C4-2B (cell line): ENCODE data around the gene UCP3.
"Not testable (repeated sequence)": the region's sequence is repeated elsewhere in the genome, so short reads cannot be mapped to it uniquely, and the experiment has no call there.

Source experiments
- H3K27ac ChIP-seq: fragments of 450-650 bp; 2 replicates; pipeline ENCODE4 v1.5.1; 2017
- ZFX ChIP-seq: fragments of 450-650 bp; IDR thresholded peaks from 2 replicates; pipeline ENCODE4 v1.6.1; 2017
- TF ChIP-seq, protein P1 (sequence below): fragments of 450-650 bp; conservative IDR thresholded peaks from 2 replicates; pipeline ENCODE4 v1.5.1; 2017; ENCODE audit warnings: mild to moderate bottlenecking

Gene UCP3

DNA sequence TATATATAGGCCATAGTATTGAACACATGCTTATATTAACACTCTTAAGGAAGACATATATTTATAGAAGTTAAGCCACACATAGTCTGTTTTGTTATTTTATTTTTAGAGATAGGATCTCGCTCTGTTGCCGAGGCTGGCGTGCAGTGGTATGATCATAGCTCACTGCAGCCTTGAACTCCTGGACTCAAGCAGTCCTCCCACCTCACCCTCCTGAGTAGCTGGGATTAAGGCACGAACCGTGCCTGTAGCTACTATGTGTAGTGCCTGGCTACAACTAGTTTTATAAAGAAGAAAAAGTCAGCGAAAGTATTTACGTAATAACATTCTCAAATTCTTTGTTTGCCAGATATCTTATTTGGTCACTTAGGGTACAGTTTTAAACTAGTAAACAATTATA lies 20.7 kb downstream of the UCP3 start:
- TF ChIP-seq, protein P1, sequence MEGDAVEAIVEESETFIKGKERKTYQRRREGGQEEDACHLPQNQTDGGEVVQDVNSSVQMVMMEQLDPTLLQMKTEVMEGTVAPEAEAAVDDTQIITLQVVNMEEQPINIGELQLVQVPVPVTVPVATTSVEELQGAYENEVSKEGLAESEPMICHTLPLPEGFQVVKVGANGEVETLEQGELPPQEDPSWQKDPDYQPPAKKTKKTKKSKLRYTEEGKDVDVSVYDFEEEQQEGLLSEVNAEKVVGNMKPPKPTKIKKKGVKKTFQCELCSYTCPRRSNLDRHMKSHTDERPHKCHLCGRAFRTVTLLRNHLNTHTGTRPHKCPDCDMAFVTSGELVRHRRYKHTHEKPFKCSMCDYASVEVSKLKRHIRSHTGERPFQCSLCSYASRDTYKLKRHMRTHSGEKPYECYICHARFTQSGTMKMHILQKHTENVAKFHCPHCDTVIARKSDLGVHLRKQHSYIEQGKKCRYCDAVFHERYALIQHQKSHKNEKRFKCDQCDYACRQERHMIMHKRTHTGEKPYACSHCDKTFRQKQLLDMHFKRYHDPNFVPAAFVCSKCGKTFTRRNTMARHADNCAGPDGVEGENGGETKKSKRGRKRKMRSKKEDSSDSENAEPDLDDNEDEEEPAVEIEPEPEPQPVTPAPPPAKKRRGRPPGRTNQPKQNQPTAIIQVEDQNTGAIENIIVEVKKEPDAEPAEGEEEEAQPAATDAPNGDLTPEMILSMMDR = no peak
- TF ChIP-seq ZFX = no peak
- no peak overlapping the region for H3K27ac ChIP-seq

DNA sequence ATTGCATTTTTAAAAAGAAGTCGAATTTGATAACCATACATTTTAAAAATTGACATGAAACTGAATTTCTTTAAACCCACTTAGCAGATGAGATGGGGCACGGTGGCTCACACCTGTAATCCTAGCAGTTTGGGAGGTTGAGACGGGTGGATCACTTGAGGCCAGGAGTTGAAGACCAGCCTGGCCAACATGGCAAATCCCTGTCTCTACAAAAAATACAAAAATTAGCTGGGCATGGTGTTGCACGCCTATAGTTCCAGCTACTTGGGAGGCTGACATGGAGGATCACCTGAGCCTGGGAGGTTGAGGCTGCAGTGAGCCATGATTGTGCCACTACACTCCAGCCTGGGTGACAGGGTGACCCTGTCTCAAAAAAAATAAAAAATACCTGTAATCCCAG lies 23.2 kb downstream of the UCP3 start:
- H3K27ac ChIP-seq = not testable (repeated sequence)

DNA sequence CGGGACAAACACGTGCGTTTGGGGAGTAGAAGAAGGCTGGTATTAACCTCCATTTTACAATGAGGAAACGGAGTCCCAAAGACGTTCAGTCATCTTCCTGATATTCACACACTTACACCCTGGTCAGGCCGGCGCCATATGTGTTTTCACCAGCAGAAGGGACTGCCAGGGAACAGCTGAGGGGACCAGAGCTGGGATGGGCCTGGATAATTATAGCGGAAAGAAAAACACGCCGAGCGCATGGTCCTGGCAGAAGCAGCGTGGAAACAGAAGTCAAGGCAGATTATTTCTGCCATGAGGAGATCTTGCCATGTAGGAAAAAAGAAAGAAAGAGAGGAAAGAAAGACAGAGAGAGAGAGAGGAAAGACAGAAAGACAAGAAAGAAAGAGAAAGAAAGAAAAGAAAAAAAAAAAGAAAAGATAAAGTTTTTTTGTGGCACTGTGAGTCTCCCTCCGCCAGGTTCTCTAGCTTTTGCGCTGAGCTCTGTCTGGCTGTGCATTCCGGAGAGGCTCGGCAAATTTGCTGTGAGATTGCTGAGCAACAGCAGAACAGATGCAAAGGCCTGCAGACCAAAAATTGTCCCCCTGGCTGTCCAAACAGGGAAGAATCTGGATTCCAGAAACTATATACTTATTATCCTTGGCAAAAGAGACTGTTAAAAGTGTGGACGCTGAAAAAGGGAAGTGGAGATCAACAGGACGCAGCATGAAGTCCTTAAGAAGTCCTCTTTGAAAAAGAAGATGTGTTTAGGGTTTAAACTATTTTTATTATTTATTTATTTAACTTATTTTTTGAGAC lies 24.9 kb downstream of the UCP3 start:
- H3K27ac ChIP-seq = no peak overlapping the region
- TF ChIP-seq ZFX = no peak
- TF ChIP-seq, protein P1 = no peak

DNA sequence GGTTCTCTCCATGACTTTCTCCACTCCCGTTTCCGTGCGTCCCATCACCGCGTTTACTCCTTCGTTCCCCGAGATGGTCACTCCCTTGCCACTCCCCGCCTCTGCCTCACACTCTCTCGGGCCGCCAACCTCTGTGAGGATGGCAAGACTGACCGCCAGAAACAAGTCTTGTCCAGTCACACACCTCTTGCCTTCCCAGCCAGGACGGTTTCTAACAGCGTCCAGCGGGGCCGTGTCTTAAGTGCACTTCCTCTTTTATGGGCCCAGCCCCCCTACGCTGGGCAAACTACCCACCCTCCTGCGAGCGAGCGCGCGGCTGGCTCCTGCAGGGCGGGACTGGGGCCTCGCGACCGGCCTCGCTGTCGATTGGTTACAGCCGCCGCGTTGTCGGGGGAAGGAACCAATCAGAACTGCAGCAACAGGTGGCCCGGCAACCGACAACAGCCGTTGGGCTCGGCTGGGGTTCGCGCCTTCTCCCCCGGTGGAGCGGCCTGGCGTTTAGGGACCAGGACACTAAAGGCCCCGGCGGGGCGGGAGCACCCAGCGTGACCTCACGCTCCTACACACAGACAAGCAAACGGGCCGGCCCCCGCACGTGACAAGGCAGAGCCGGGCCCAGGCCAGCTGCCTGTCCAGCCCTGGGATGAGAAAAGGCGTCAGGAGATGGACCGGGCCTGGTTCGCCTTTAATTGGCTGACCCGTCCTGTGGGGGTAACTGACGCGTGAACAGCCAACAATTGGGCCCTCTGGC lies 25.7 kb downstream of the UCP3 start:
- TF ChIP-seq, protein P1 = no peak
- no peak for TF ChIP-seq ZFX
- H3K27ac ChIP-seq = no peak overlapping the region

DNA sequence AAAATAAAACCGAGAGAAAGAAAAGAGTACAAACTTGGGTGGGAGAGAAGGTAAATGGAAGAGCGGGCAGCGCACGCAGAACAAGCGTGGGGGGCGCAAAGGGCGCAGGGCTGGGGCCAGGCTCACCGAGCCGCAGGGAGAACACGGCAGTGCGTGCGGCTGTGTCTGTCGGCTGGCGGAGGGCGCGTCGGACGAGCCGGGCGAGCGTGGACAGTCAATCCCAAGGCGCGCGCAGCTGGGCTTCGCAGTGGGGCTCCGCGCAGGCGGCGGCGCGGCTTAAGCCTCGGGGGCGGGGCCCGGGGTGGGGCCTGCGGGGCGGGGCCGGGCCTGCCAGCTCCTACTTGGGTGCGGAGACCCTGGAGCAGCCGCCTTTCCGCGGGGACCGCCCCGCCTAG lies 26.3 kb downstream of the UCP3 start, which contains the start of gene UCP2:
UCP2 (minus strand) TSS at position 249 of the 395 bp plus-strand sequence. CDS start 4,465 bp downstream, outside the sequence.
- TF ChIP-seq, protein P1 = no peak
- no peak for TF ChIP-seq ZFX
- H3K27ac ChIP-seq = no peak within 1 kb of the TSS

DNA sequence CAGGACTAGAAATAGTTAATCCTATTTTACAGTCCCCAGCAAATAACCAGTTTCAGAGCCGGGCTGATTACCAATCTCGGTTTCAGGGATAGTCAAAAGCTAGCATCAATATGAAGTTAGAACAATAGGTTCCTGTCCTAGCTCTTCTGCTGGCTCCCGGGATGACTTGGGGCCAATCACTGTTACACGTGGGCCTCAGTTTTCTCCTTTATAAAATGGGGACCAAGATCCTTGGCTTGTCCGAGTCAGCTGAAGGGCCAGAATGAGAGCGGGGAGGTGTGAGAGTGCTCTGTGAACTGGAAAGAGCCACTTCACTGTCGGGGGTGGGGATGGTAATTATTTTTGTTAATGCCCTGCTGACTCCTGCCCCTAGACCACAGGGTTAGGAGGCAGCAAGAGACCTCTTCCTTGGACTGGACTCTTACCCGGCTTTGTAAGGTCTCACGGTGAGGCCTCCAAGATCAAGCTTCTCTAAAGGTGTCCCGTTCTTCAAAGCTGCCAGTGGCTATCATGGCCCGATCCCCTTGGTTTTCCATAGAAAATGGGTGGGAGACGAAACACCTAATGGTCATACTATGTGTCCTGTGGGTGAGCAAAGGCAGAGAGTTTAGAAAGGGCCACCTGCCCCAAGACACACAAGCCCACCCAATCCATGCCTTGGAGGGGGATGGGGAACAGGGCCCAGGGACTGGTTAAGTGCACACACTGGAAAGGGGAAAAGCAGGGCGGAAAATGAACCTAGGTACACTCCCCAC lies 27.7 kb downstream of the UCP3 start:
- TF ChIP-seq, protein P1 = no peak
- no peak for TF ChIP-seq ZFX
- no peak overlapping the region for H3K27ac ChIP-seq

DNA sequence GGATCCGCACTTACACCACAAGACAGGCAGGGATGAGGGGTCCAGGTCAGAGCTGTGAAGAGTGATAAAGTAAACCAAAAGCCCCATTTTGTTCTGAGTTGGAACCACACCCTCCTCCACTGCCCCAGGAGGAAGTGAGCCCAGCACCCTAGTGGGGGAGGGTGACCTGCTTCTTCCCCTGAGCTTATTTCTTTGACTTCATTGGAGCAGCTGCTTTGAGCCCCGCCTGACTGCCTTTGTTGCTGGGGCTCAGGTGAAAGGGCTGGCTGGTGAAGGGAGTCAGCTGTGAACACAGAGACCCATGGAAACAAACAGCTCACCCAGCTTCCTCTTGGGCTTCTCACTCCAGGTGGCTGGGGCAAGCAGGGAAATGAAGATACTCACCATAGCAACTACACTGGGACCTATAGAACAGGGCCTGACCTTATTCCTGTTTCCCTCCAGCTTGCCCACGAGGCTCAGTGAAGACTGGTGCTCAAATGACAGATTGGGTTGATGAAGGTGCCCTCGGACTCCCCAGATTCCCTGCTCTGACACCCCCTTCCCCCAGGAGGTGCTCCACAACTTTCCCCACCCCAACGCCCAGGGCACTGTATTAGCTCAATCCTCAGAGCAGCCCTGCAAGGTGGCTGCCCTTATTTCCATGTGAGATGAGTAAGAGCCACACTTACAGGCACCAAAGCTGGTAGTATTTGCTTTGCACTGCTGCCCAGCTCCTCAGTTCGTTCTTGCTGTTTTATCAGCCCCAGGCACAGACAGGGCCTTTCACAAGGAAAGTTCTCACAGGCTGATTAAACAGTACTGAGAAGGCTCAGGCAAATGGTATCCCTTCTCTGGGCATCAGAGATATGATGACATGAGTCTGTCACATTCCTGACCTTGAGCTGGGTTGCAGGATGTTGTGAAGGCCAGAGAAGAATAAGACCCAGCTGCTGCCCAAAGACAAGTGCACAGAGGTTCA lies 28.6 kb downstream of the UCP3 start:
- H3K27ac ChIP-seq = no peak overlapping the region
- TF ChIP-seq ZFX = no peak
- TF ChIP-seq, protein P1 = no peak
